RWPE1 (cell line): ENCODE measurements around the gene MKRN2OS.

ENCODE experiments used
- CTCF ChIA-PET: fragments of 350-600 bp; sonication (Branson Sonifier 250); formaldehyde crosslinking; extraction: SDS; loops from one replicate; lab custom pipeline; 2021; lab: Yijun Ruan, JAX
- POLR2A ChIA-PET: fragments of 400-600 bp; formaldehyde crosslinking; extraction: SDS; loops from one replicate; lab custom pipeline; 2020; ENCODE audit warnings: antibody characterized with exemption; ENCODE audit not compliant: low non-redundant PET; lab: Yijun Ruan, JAX
- DNase-seq: peaks from one replicate; pipeline ENCODE4 v3.0.0; 2012; ENCODE audit warnings: low spot score
- H3K27ac ChIP-seq: fragments of 450-650 bp; 2 replicates; pipeline ENCODE4 v1.5.1; 2017
- CTCF ChIP-seq: fragments of 450-650 bp; conservative IDR thresholded peaks from 2 replicates; pipeline ENCODE4 v1.5.1; 2017; ENCODE audit warnings: low read depth, mild to moderate bottlenecking

MKRN2OS gene

DNA sequence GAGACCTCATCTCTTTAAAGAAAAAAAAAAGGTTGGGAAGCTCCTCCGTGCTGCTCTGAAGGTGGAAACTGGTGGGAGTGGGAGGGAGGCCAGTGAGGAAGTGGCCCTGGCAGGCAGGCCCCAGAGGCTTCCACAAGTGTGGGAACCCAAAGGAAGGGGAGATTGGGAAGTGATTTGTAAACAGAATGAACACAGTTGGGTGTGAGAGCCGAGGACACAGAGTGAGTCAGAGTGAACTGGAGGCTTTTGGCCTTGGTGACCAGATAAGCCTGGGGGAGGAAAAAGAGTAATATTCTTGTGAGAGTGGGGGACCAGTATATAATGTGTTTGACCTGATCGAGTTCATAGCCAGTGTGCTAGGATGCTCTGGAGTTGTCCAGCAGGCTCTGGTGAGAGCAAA, 34.6 kb upstream of the MKRN2OS start:
- ChIA-PET POLR2A (no interaction called here), CTCF (interaction anchor here (0.6 kb wide), 1 partner anchor 56 kb away, joined by 3 read pairs; no protein-coding TSS in a partner anchor)
- no peak for TF ChIP-seq CTCF
- peak overlapping the region; percentile 27 for H3K27ac ChIP-seq
- DNase-seq: no peak

GRCh38 chr3:12579456-12579855, 34.2 kb upstream of the MKRN2OS start:
- POLR2A ChIA-PET: no interaction called here

GRCh38 chr3:12578742-12579141, 33.4 kb upstream of the MKRN2OS start:
- no peak overlapping the region for H3K27ac ChIP-seq
- POLR2A ChIA-PET: interaction anchor here (0.7 kb wide), 1 partner anchor 14 kb away, joined by 9 read pairs; no protein-coding TSS in a partner anchor
- DNase-seq: no peak
- CTCF ChIA-PET: interaction anchor here (0.7 kb wide), 3 partner anchors 10 to 407 kb away, joined by 3 to 4 read pairs (median 3); no protein-coding TSS in a partner anchor
- TF ChIP-seq CTCF: no peak

More at GRCh38 chr3:12579456-12579855, 34.2 kb upstream of the MKRN2OS start:
- no peak for TF ChIP-seq CTCF
- CTCF ChIA-PET: interaction anchor here (0.6 to 0.7 kb wide), 3 partner anchors 11 to 406 kb away, joined by 3 to 4 read pairs (median 3); no protein-coding TSS in a partner anchor
- no peak for DNase-seq
- H3K27ac ChIP-seq: peak overlapping the region; percentile 27

DNA sequence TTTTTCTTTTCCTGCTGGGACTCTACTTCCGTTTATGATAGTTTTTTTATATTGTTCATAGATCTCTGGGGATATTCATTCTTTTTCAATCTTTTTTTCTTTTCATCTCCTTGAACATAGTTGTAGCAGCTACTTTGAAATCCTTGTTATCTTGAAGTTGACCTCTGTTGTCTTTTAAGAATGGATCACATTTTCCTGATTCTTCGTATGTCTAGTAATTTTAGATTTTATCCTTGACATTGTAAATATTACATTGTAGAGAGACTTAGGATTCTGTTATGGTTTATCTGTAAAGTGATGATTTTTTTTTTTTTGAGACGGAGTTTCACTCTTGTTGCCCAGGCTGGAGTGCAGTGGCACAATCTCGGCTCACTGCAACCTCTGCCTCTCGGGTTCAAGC, 32.1 kb upstream of the MKRN2OS start:
- TF ChIP-seq CTCF: no peak
- no peak overlapping the region for H3K27ac ChIP-seq
- no peak for DNase-seq
- CTCF ChIA-PET: interaction anchor here (0.7 kb wide), 1 partner anchor 38 kb away, joined by 3 read pairs; no protein-coding TSS in a partner anchor
- POLR2A ChIA-PET: no interaction called here

GRCh38 chr3:12574661-12575060, 29.4 kb upstream of the MKRN2OS start:
- no peak for DNase-seq
- H3K27ac ChIP-seq: 0 out of 2 replicates have a peak overlapping the region, but pooled peaks have one; percentile 23
- ChIA-PET POLR2A (no interaction called here), CTCF (no interaction called here)
- no peak for TF ChIP-seq CTCF

- DNase-seq: no peak
- no peak for TF ChIP-seq CTCF
- CTCF ChIA-PET: interaction anchor here (0.5 kb wide), 1 partner anchor 912 kb away, joined by 4 read pairs; no protein-coding TSS in a partner anchor
- POLR2A ChIA-PET: no interaction called here
- 0 out of 2 replicates have a peak overlapping the region, but pooled peaks have one; percentile 23 for H3K27ac ChIP-seq
Observed at GRCh38 chr3:12574131-12574530, 28.8 kb upstream of the MKRN2OS start.
